ENCODE measurements around the gene CDC42BPG. TPM values are rescaled to one million over a fixed set of nuclear protein-coding genes. Genes with fewer than 3 reads are reported as not detected.

The CDC42BPG gene
- total and polyA plus RNA-seq, 2 experiments from 2014 or later, result not detected

- no peaks in the 10 kb centered on the region for H3K4me1 ChIP-seq (ENCODE audit: insufficient read depth)
- no peak overlapping the region for H3K4me2 ChIP-seq (ENCODE audit: unreplicated experiment)
- H3K27me3 ChIP-seq (replicated peaks; ENCODE audit: insufficient read depth), result no peaks in the 10 kb centered on the region
- DNase-seq, result no peak
- TF ChIP-seq EZH2phosphoT487 (IDR thresholded peaks at IDR 0.05; ENCODE audit: insufficient read depth, low read depth), result no peak
- no peak for TF ChIP-seq EZH2 (IDR thresholded peaks at IDR 0.05; ENCODE audit: insufficient read depth, poor library complexity, severe bottlenecking)
- 85 to 88% methylated on average over 25 of the region's 25 CpGs for WGBS, 2 experiments (ENCODE audit: low coverage in 1 of 2, low lambda C conversion rate in 2 of 2, missing lambda C conversion rate in 2 of 2)
- no peaks in the 10 kb centered on the region for H3K36me3 ChIP-seq (ENCODE audit: low read depth)
- no peaks in the 10 kb centered on the region for H3F3A ChIP-seq (ENCODE audit: insufficient read depth)
- H3K4me3 ChIP-seq, result no peak overlapping the region
- H4K20me1 ChIP-seq (ENCODE audit: insufficient read depth), result no peaks in the 10 kb centered on the region
- no peaks in the 10 kb centered on the region for H3K79me2 ChIP-seq (ENCODE audit: insufficient read depth)
- no peak overlapping the region for H2AFZ ChIP-seq
- no peaks in the 10 kb centered on the region for H3K9me2 ChIP-seq (ENCODE audit: insufficient read depth)
- in situ Hi-C loops (cut with MboI), result no loop called here
- H3K9ac ChIP-seq, result no peak overlapping the region
- no peak overlapping the region for H3K27ac ChIP-seq
- H3K9me3 ChIP-seq (ENCODE audit: low read depth), result no peaks in the 10 kb centered on the region
Measured at GRCh38 chr11:64790205-64791095, 54.0 kb downstream of the CDC42BPG start.

DNA sequence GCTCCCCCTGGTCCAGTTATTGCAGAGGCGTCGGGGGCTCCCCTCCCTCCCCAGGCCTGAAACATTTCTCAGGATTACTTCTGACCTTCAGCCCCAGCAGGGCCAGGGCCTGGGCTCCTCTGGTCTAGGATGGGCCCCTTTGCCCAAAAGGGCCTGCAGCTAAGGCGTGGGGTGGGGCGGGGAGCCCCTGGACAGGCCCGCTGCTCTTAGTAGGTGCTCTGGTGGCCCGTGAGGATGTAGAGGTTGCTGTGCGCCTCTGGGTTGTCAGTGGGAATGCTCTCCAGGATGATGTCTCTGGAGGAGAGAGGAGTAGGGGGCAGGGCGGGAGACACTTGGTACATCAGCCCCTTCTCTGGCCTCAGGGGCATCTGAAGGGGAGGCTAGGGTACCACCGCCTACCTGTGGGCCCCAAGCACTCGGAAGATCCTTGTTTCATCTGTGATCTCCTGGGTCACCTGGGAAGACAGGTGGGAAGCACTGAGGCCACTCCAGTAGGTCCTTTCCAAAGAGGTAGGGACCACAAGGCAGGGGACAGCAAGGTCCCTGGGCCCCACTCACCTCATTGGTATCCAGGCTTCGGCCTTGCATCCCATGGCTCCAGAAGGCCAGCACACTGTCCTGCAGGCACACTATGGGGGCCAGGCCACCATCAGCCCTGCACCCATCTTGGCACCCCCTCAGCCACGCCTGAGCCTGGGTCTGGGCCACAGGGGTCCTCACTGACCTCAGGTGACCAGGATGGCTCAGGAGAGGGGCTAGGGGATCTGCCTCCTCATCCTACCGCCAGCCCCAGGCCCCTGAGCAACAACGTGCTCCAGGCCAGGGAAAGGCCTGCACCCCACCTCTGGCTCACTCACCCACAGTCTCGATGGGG lies 54.9 kb downstream of the CDC42BPG start:
- H3K79me2 ChIP-seq (ENCODE audit: insufficient read depth), result no peaks in the 10 kb centered on the region
- H3K9me2 ChIP-seq (ENCODE audit: insufficient read depth), result no peaks in the 10 kb centered on the region
- no peaks in the 10 kb centered on the region for H3K27me3 ChIP-seq (replicated peaks; ENCODE audit: insufficient read depth)
- TF ChIP-seq EZH2phosphoT487 (IDR thresholded peaks at IDR 0.05; ENCODE audit: insufficient read depth, low read depth), result no peak
- no peak for TF ChIP-seq EZH2 (IDR thresholded peaks at IDR 0.05; ENCODE audit: insufficient read depth, poor library complexity, severe bottlenecking)
- H3K9ac ChIP-seq, result no peak overlapping the region
- H2AFZ ChIP-seq, result no peak overlapping the region
- no peaks in the 10 kb centered on the region for H3K36me3 ChIP-seq (ENCODE audit: low read depth)
- no peak overlapping the region for H3K4me3 ChIP-seq
- H3F3A ChIP-seq (ENCODE audit: insufficient read depth), result no peaks in the 10 kb centered on the region; the same call in 1 of the 2 replicates
- no peaks in the 10 kb centered on the region for H3K9me3 ChIP-seq (ENCODE audit: low read depth)
- no peak for DNase-seq
- no peaks in the 10 kb centered on the region for H4K20me1 ChIP-seq (ENCODE audit: insufficient read depth)
- no peaks in the 10 kb centered on the region for H3K4me1 ChIP-seq (ENCODE audit: insufficient read depth)
- WGBS, 2 experiments (ENCODE audit: low coverage in 1 of 2, low lambda C conversion rate in 2 of 2, missing lambda C conversion rate in 2 of 2), result 82 to 83% methylated on average over 15 of the region's 15 CpGs
- in situ Hi-C loops (cut with MboI), result no loop called here
- no peak overlapping the region for H3K27ac ChIP-seq
- H3K4me2 ChIP-seq (ENCODE audit: unreplicated experiment), result no peak overlapping the region

DNA sequence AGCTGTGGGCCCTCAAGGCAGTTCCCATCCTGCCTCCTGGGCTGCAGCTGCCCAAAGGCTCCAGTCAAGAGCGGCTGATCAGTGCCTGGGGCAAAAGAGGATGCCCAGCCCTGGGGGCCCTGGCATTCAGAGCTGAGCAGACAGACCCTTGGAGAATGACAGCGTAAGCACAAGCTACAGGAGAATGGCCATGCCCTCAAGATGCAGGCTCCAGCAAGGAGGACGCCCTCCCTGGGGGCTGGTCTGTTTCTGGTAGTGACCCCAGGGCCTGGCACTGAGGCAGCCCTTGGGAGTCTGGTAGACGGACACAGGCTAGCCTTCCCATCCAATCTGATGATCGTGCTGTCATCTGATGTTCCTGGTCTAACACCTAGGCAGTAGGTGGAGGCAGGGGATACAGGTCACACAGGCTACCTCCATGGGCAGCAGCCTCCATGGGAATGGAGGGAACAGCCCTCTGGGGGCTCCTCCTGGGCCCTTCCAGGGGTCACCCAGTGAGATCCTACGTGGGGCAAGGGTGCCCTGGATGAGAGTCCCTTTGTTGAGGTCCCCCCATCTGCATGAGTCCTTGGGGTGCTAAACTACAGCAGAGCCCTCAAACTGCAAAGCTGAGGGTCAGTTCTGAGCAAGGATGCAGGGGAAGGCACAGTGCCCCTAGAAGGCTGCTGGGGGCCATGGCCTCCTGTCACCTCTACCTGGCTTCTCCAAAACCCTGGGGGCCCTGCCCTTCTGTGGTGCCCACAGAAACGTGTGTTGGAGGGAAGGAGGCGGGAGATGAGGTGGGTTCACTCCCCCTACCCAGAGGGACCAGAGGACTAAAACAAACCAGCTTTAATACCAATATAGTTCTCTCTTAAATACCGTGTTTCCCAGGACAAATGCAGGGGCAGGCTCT lies 55.9 kb downstream of the CDC42BPG start:
- no peaks in the 10 kb centered on the region for H3K79me2 ChIP-seq (ENCODE audit: insufficient read depth)
- no peak overlapping the region for H3K27ac ChIP-seq
- no peaks in the 10 kb centered on the region for H3K27me3 ChIP-seq (replicated peaks; ENCODE audit: insufficient read depth)
- no peak overlapping the region for H3K9ac ChIP-seq
- H3K4me2 ChIP-seq (ENCODE audit: unreplicated experiment), result no peak overlapping the region
- H4K20me1 ChIP-seq (ENCODE audit: insufficient read depth), result no peaks in the 10 kb centered on the region
- H3K9me2 ChIP-seq (ENCODE audit: insufficient read depth), result no peaks in the 10 kb centered on the region
- no peaks in the 10 kb centered on the region for H3K36me3 ChIP-seq (ENCODE audit: low read depth)
- H3K4me1 ChIP-seq (ENCODE audit: insufficient read depth), result no peaks in the 10 kb centered on the region
- no peak overlapping the region for H3K4me3 ChIP-seq
- TF ChIP-seq EZH2phosphoT487 (IDR thresholded peaks at IDR 0.05; ENCODE audit: insufficient read depth, low read depth) (no peak), EZH2 (IDR thresholded peaks at IDR 0.05; ENCODE audit: insufficient read depth, poor library complexity, severe bottlenecking) (no peak)
- DNase-seq, result no peak
- 77 to 86% methylated on average over 9 of the region's 9 CpGs for WGBS, 2 experiments (ENCODE audit: low coverage in 1 of 2, low lambda C conversion rate in 2 of 2, missing lambda C conversion rate in 2 of 2)
- in situ Hi-C loops (cut with MboI), result no loop called here
- H2AFZ ChIP-seq, result no peak overlapping the region
- no peaks in the 10 kb centered on the region; the same call in 1 of the 2 replicates for H3F3A ChIP-seq (ENCODE audit: insufficient read depth)
- H3K9me3 ChIP-seq (ENCODE audit: low read depth), result no peaks in the 10 kb centered on the region

Data from GM23248 (cell line).